Adipocyte (in vitro differentiated cells): ENCODE results near the gene TMEM207.
"Not testable (repeated sequence)": the region's sequence is repeated elsewhere in the genome, so short reads cannot be mapped to it uniquely, and the experiment has no call there.

Experiments used
- DNase-seq: peaks from one replicate; pipeline ENCODE4 v3.0.0-alpha.2; 2015; ENCODE audit warnings: low read depth
- H3K27me3 ChIP-seq: replicated peaks from 2 replicates; pipeline ENCODE4 v1.7.0; 2013; ENCODE audit warnings: mild to moderate bottlenecking, low read length, moderate library complexity; ENCODE audit not compliant: control insufficient read depth, insufficient read depth
- H3K36me3 ChIP-seq: 2 replicates; pipeline ENCODE4 v1.7.0; 2013; ENCODE audit warnings: low read length, mild to moderate bottlenecking, moderate library complexity; ENCODE audit not compliant: control insufficient read depth, insufficient read depth, severe bottlenecking
- H3K4me1 ChIP-seq: 2 replicates; pipeline ENCODE4 v1.7.0; 2013; ENCODE audit warnings: mild to moderate bottlenecking, low read length, moderate library complexity; ENCODE audit not compliant: control insufficient read depth, insufficient read depth
- H3K4me3 ChIP-seq: 2 replicates; pipeline ENCODE4 v1.7.0; 2013; ENCODE audit warnings: mild to moderate bottlenecking, low read length, moderate library complexity
- H3K9ac ChIP-seq: 2 replicates; pipeline ENCODE4 v1.7.0; 2013; ENCODE audit warnings: mild to moderate bottlenecking, low read length, moderate library complexity
- H3K9me3 ChIP-seq: 2 replicates; pipeline ENCODE4 v1.7.0; 2013; ENCODE audit warnings: mild to moderate bottlenecking, low read length, moderate library complexity; ENCODE audit not compliant: control insufficient read depth

The TMEM207 gene

DNA sequence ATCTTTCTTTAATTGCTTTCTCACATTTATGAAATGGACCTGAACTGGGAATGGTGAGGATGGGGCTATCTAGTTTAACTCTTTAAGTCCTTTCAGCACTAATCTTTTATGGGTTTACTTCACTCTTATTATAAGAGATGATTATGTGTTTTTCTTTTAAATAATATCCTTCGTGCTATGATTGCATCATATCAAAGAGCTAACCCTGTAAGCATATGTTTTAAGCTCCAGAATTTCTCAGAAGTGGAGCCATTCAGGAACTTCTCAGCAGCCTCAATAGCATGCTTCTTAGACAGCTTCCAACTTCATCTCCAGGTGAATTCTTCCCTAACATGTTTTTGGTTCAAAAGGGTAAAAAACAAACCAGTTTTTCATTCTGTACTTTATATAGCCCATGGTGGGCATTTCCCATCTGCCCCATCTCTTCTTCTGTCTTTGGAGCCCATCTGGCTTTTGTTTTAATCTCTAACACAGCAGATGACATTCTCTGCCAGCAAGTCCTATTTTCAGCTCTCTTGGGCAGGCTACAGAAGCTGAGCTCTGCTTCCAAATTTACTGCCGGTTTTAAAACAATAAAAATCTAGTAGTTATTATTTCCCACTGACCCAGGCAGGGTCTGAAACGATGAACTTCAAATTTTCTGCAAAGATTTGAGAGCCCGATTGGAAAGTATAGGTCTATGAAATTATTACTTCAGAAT, 37.4 kb upstream of the TMEM207 start:
- H3K9ac ChIP-seq: no peak overlapping the region
- H3K4me3 ChIP-seq: no peak overlapping the region
- no peaks in the 10 kb centered on the region for H3K9me3 ChIP-seq
- no peak for DNase-seq
- H3K4me1 ChIP-seq: peaks cover 1% of the 10 kb centered on the region
- H3K27me3 ChIP-seq: no peaks in the 10 kb centered on the region
- H3K36me3 ChIP-seq: no peaks in the 10 kb centered on the region

DNA sequence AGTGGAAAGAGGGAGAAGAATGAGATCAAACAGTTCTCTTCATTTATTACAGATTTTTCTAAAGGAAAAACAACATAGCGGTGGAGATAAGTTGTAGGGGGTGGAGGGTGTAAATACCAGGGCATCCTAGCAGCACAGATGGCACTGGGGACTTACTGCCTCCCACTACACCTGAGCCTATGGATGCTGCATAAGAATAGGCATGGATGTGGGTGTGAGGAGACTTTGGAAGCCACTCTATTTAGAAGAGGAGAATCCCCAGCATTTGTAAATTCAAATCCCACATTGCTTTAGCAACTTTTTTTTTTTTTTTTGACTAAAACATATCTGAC, 36.8 kb upstream of the TMEM207 start:
- Histone ChIP-seq H3K9ac (no peak overlapping the region), H3K9me3 (no peaks in the 10 kb centered on the region)

DNA sequence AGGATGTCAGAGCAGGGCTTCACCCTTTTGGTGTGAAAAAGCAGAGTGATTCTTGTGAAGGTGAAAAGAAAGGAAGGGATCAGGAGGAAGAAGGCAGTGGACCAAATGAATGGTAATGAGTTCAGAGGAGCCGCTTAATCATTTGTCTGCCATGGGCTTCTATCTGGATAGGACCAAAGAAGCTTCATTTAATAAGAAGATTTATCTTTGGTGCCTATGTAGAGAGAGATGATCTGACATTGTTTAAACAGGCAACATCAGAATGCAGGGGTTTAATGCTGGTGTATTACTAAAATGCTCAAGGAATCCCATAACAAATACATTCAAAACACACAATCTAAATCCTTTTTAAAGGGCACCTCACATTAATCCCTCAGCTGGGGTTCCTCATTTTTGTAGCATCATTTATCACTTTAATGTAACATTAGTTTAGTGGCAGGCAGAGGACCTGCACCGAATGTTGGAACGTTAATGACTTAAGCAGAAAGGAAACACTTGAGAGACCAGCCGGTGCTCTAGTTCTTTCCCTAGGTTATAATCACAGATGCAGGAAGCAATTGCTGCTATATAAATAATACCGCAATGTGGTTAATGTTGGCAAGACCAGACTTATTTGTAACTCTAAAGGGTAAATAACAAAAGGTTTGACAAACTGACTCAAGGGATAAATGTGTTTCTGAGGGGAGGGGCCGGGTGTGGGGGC, 36.3 kb upstream of the TMEM207 start:
- DNase-seq: no peak
- Histone ChIP-seq H3K36me3 (no peaks in the 10 kb centered on the region), H3K4me1 (peaks cover 9% of the 10 kb centered on the region), H3K9ac (no peak overlapping the region), H3K4me3 (no peak overlapping the region), H3K9me3 (no peaks in the 10 kb centered on the region), H3K27me3 (no peaks in the 10 kb centered on the region)

More for the DNA sequence above, 36.8 kb upstream of the TMEM207 start:
- Histone ChIP-seq H3K27me3 (no peaks in the 10 kb centered on the region), H3K4me3 (no peak overlapping the region), H3K4me1 (peaks cover 7% of the 10 kb centered on the region), H3K36me3 (no peaks in the 10 kb centered on the region)
- DNase-seq: no peak

DNA sequence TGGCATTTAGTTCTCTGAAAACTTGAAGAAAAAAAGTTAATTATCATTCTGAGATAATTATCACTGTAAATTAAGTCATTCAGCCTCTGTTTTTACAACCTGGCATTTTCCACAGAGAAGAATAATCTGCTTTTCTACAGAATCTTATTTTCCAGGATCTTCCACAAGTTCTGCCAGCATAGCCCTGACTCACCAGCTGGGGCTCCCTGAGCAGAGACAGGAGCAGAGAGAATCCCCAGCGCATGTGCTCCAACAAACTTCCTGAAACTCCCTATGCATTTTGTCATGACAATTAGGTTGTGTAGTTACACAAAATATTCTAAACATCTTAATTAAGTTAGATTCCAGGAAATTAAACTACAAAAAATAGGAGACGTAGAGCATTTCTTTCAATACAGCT, 32.1 kb upstream of the TMEM207 start:
- Histone ChIP-seq H3K27me3 (no peaks in the 10 kb centered on the region), H3K36me3 (no peaks in the 10 kb centered on the region), H3K4me3 (no peak overlapping the region), H3K4me1 (peaks cover 9% of the 10 kb centered on the region), H3K9me3 (no peaks in the 10 kb centered on the region), H3K9ac (no peak overlapping the region)
- no peak for DNase-seq

DNA sequence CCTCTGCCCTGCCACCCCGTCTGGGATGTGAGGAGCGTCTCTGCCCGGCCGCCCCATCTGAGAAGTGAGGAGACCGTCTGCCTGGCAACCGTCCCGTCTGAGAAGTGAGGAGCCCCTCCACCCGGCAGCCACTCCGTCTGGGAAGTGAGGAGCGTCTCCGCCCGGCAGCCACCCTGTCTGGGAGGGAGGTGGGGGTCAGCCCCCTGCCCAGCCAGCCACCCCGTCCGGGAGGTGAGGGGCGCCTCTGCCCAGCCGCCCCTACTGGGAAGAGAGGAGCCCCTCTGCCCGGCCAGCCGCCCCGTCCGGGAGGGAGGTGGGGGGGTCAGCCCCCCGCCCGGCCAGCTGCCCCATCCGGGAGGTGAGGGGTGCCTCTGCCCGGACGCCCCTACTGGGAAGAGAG, 23.6 kb upstream of the TMEM207 start:
- not testable (repeated sequence) for H3K4me1 ChIP-seq, DNase-seq, H3K9ac ChIP-seq, H3K36me3 ChIP-seq, H3K27me3 ChIP-seq, H3K4me3 ChIP-seq
- H3K9me3 ChIP-seq: peaks cover 19% of the 10 kb centered on the region

DNA sequence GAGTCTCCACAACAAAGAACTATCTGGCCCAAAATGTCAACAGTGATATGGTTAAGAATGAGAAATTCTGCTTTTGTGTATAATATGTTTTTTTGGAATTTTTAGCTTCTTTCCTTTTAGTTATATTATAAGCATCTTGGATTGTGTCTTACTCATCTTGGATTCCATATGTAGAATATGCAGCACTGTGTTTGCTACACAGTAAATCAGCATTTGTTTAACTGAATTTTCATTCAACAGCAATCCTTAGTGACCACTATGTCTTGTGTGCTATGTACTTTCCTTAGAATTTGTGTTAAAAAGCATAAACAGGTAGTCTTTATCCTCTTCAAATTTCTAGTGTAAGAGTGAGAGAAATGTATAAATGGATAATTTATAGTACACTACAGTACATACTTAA, 18.2 kb upstream of the TMEM207 start:
- Histone ChIP-seq H3K27me3 (no peaks in the 10 kb centered on the region), H3K4me1 (no peaks in the 10 kb centered on the region), H3K4me3 (no peak overlapping the region), H3K9me3 (peaks cover 19% of the 10 kb centered on the region), H3K36me3 (no peaks in the 10 kb centered on the region), H3K9ac (no peak overlapping the region)
- DNase-seq: no peak

DNA sequence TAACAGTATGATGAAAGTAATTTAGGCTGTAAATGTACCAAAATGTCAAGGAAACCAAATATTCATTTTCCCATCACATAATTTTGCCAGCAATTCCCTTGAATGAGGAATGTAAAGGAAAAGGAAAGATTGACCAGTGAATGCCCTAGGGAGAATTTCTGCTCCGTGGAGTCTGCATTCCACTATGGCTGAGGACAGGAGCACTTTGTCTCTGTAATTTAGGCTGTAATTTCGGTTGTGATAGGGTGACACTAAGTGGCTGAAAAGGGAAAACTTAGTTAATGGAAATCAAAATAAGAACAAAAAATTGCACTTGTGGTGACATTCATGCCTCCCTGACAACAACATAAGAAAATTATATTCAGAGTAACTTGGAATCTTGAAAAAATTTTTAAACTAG, 8.3 kb upstream of the TMEM207 start:
- no peaks in the 10 kb centered on the region for H3K36me3 ChIP-seq
- no peaks in the 10 kb centered on the region for H3K4me1 ChIP-seq
- no peaks in the 10 kb centered on the region for H3K9me3 ChIP-seq
- no peaks in the 10 kb centered on the region for H3K27me3 ChIP-seq
- H3K4me3 ChIP-seq: no peak overlapping the region
- DNase-seq: peak; percentile 39
- H3K9ac ChIP-seq: no peak overlapping the region

DNA sequence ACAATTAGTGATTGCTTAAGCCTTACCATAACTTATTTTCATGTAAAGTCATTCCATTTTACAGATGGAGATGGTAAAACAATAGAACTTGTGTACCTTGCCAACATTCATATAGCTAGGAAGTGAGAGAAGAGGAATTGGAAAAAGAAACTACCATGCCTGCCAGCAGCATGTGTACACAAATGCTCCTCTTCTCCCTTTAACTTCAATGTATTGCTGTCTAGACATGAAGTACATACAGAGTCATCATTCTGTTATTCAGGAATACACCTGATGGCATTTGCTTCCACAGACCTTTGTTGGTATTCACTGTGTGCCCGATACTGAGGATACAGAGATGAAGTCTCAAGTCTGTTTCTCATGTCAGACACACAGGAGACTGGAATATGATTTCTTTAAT, 7.1 kb upstream of the TMEM207 start:
- Histone ChIP-seq H3K9me3 (no peaks in the 10 kb centered on the region), H3K4me1 (no peaks in the 10 kb centered on the region), H3K27me3 (no peaks in the 10 kb centered on the region), H3K36me3 (no peaks in the 10 kb centered on the region), H3K4me3 (no peak overlapping the region), H3K9ac (no peak overlapping the region)
- DNase-seq: no peak

DNA sequence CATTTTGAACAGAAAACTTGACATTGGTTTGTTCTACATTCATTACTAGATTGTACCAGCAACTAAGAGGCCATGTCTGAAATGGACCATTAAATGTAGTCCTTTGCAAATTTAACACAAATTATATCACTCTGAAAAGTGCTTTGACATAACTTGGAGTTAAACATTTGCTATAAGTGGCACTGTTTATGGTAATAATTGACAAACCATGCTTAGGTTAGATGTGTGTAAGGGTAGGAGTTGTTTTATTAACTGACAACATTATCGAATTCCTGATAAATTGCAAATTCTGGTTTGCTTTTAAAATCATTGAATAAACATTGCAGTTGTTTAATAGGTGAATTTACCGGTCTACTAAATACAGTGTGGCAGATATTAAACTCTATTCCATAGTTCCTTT, 6.1 kb upstream of the TMEM207 start:
- DNase-seq: no peak
- Histone ChIP-seq H3K4me1 (no peaks in the 10 kb centered on the region), H3K27me3 (no peaks in the 10 kb centered on the region), H3K9me3 (no peaks in the 10 kb centered on the region), H3K36me3 (no peaks in the 10 kb centered on the region), H3K4me3 (no peak overlapping the region), H3K9ac (no peak overlapping the region)

DNA sequence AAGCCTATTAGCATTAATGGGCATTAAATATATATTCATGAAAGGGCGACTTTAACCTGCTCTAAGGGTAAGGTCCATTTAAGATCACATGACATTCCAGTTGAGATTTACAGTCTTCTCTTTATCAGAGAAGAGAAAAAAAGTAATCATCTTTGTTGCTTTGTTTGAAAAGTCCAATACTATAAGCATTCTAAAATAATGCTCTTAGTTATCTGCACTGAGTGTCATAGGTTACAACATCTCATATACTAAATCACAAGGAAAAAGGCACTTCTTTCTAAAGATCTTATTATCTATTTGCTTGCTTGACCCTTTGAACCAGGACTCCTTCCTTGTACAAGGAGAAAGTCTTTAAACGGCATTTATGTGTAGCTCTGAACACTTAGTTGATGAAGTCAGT, 1.4 kb downstream of the TMEM207 start:
- H3K9ac ChIP-seq: no peak overlapping the region
- peaks cover 12% of the 10 kb centered on the region for H3K4me1 ChIP-seq
- H3K4me3 ChIP-seq: no peak overlapping the region
- no peaks in the 10 kb centered on the region for H3K27me3 ChIP-seq
- no peaks in the 10 kb centered on the region for H3K36me3 ChIP-seq
- H3K9me3 ChIP-seq: no peaks in the 10 kb centered on the region
- DNase-seq: no peak

DNA sequence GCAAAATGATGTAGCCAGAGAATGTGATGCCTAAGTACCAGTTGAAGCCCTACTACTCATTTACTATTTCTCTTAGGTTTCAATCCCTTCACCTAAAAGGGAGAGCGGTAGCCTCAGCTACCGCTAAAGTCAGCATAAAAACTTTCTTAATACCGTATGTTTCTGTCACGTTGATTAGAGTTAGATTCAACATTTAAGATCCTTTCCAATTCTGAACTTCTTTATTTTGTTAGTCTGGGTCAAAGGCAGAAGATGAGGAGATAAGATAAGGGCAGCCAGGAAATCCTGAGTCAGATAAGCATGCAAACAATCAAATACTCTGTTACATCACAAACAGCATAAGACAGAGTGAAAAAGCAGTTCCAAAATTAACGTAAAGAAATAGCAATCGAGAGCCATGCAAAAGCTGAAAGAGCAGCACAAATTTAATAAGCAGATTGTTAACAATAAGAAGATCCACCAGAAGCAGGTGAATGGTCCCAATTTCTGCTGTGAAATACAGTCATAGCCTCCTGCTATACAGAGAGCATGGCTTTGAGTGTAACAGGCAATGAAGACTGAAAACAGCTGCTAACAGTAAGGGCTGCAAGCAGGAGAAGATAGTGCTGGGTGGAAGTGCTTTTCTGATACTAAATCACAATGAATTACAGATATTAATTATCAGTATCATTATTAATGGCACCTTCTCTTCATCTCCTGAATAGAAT, 3.0 kb downstream of the TMEM207 start:
- Histone ChIP-seq H3K36me3 (no peaks in the 10 kb centered on the region), H3K9ac (no peak overlapping the region), H3K4me1 (peaks cover 12% of the 10 kb centered on the region), H3K9me3 (no peaks in the 10 kb centered on the region), H3K4me3 (no peak overlapping the region), H3K27me3 (no peaks in the 10 kb centered on the region)
- no peak for DNase-seq
